Cerebellar nuclear complex (tissue), 1 donor: Measurements from ENCODE around the gene DDB1.
"Not testable (repeated sequence)": the region's sequence is repeated elsewhere in the genome, so short reads cannot be mapped to it uniquely, and the experiment has no call there.

Source experiments
- DNase-seq, 2 experiments: peaks; one replicate each; lab custom pipeline; 2025; lab: John Stamatoyannopoulos, UW

DDB1 gene

DNA sequence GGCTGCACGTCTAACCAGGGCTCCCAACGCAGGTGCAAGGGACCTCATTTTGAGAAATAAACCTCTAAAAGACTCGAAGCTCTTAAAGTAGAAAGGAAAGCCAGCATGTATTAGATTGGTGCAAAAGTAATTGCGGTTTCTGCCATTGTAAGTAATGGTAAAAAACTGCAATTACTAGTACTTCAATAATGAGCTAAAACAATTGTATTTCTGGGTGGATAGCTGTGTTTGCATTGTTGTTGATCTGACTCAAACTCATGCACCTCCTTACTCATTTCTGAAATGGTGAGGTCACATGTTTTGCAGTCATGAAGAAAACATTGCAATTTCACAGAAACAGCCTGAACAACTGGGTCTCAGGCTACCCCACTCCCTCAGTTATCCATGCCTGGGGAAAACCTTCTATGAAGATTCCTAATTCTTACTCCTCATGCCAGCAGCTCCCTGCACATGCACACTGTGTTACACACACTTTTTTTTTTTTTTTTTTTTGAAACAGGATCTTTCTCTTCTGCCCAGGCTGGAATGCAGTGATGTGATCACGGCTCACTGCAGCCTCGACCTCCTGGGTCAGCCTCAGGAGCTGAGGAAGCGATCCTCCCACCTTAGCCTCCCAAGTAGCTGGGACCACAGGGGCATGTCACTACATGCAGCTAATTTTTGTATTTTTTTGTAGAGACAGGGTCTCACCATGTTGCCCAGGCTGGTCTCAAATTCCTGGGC lies 62.4 kb downstream of the DDB1 start:
- no peak for DNase-seq

DNA sequence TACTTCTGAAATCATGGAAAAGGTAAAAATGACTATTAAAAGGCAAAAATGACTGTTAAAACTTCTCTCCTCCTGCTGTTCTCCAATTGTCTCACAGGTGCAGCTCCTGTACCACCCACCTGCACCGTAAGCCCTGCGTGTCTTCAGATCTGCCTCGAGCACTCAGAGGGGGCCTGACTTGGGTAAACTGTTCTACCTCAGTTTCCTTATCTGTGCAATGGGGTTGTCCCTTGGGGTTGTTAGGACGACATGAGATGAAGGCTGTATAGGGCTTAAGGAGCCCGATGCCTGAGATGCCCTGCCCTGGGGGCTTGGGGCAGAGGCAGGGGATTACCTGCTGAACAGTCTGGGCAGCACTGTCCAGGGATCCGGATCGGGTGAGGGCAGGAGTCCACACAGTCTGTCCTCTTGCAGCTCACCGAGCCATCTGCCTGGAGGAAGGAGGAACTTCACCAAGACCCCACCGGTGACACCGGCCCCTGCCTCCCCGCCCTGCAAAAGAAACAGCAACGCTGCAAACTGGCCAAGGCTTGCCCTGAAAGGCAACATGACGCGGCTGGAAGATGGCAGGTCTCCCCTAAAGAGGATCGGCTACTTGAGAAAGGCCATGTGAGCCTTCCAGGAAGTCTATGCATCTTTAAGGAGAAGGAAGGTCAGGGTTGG lies 64.2 kb downstream of the DDB1 start:
- DNase-seq = no peak

DNA sequence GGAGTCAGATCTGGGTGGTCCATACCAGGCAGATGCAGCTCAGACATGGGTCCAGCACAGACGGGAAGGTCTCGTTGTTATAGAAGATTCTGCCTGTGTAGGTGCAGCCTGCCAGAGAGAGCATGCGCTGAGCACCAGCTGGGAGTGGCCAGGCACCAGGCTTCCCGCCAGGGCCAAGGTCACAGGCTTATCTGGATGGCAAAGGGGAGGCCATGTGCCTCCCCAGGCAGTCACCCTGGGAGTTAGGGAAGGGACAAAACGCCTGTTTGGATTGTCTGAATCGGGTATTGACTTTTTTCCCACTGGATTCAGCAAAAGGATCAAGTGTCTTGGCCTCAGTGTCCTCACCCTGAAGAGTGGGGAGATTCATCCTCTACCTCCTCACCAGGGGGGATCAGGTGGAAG lies 65.5 kb downstream of the DDB1 start:
- no peak for DNase-seq

- no peak for DNase-seq
Observed at GRCh38 chr11:61266602-61267001, 66.3 kb downstream of the DDB1 start.

DNA sequence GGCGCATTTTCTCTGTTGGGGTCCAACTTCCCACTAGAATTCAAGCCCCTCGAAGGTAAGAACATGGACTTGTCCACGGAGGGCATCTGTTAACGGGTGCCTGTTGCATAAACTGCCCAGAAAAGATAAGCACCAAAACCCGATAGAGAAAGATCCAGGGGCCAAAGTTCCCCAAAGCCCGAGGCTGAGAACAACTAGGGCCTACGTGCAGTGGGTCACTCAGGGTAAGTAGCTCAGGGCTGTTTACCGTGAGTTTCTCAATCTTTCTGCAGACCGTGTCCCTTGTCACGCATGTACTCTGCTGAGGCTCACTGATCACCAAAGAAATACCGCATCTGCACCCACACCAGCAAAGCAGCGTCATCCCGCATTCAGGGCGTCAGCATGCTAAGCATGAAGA lies 67.5 kb downstream of the DDB1 start:
- no peak for DNase-seq

DNA sequence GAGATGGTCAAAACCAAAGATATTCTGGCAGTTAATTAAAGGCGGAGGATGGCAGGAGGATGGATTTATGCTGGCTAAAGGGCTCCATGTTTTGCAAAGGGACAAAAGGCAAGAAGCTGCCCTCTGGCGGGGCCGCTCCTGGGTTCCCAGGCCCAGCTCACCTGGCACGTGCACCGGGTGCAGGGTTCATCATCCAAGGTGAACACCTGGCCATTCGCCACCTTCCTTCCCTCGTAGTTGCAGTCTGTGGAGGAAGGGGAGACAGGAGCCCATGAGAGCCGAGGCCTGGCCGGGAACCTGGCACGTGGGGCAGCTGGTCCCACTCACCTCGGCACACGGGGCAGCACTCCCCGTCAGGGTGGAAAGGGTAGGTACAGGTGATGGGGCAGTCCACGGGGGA lies 68.1 kb downstream of the DDB1 start:
- no peak for DNase-seq

- no peak for DNase-seq
Observed at GRCh38 chr11:61264371-61264770, 68.5 kb downstream of the DDB1 start.

DNA sequence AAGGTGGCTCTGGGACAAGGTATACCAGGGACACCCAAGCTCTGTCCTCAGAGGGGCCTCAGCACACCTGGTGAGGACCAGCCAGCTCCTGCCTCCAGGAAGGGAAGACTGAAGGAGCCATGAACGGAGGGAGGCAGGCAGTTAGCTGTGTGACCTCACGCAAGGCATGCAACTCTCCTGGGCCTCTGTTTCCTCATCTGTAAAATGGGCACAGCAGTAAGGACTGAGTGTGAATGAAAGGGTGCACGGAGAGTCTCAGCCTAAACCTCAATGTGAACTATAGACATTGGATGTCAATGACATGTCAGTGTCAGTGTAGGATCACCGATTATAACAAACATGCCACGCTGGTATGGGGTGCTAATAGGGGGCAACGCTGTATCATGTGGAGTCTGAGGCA lies 73.5 kb downstream of the DDB1 start:
- DNase-seq = no peak

DNA sequence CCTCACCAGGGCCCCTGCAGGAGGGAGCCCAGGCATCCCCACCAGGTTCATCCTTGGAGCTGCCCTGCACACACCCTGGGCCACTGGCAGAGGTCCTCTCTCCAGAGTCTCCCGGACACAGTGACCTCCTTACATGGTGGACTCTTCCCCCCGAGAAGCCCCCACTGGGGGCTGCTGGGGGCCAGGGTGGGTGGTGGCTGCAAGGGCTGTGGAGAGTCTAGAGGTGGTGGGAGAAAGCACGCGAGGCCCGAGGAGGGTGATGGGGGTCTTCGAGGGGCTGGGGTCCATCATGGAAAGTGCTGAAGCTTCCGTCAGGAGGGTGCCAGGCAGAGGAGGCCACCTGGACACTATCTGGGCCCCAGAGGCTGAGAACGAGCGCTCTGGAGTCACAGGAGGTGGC lies 74.4 kb downstream of the DDB1 start:
- DNase-seq = no peak

GRCh38 chr11:61256710-61257482 lies 76.0 kb downstream of the DDB1 start:
- DNase-seq = no peak

- DNase-seq = no peak
Observed at GRCh38 chr11:61254403-61255025, 78.4 kb downstream of the DDB1 start.

DNA sequence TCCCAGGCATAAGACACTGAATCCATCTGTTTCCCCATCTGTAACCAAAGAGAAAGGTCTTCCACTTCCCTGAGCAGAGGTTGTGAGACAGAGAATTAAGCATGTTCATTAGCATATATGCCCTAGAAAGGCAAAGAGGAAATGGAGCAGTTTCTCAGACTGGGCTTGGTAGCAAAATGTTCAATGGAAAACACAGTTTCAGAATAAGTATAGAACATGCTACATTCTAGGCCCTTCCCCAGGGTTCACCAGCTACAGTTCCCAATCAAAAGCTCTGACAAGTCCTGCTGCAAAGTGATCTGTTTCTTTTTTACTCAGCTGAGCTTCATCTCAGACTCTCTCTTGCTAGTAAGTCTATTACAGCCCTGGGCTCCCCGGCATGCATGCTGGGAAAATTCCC lies 80.6 kb downstream of the DDB1 start:
- DNase-seq = not testable (repeated sequence)

DNA sequence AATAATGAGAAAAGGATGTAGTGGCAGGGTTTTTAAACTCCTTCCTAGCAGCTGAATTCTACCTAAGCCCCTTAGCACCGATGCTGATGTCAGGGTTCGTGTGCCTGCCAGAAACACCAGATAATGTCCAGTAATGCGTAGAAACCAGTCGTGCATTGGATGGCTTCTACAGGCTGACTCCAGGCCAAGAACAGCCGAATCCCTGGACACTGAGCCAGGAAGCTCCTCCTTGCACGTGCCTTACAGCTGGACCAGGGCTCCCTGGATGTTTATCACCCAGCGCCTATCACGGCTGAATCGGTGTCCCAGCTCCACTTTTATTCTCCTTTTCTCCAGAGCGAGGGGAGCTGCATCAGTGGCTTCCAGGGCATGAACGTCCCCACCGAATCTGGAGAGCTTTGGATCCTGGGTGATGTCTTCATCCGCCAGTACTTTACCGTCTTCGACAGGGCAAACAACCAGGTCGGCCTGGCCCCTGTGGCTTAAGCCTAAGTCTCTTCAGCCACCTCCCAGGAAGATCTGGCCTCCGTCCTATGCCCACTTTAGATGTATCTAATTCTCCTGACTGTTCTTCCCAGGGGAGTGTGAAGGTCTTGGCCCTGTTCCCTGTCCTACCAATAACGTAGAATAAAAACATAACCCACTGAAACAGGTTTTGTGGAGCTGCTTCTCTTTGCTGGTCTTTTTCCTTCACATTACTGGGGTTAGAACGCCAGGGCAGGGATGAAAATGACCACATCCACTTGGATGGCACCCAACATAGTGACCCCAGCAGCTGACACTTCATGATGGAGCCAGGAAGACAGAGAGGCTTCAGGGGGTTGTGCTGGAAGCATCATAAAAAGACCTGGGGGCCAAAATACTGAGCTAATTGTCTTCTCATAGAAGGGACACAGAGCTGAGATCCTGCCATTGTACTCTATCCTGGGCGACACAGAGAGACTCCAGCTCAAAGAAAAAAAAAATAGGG lies 81.8 kb downstream of the DDB1 start:
- not testable (repeated sequence) for DNase-seq
